ENCODE results near the gene THAP3. TPM values are rescaled to one million over a fixed set of nuclear protein-coding genes. Genes with fewer than 3 reads are reported as not detected.

THAP3 gene
- total RNA-seq, 2 donors from 2014 or later: 13.0 to 22.4 TPM

GRCh38 chr1:6593810-6594209 is 30.9 kb upstream of the THAP3 start:
- Histone ChIP-seq H3K9ac (ENCODE audit: extremely low read depth, low read length, poor library complexity, severe bottlenecking) (no peak overlapping the region), H3K9me3 (ENCODE audit: control insufficient read depth, low read length) (no peaks in the 10 kb centered on the region), H3K4me1 (ENCODE audit: control insufficient read depth, insufficient read depth, low read length) (no peaks in the 10 kb centered on the region), H3K27me3 (ENCODE audit: control insufficient read depth, insufficient read depth, low read length, poor library complexity, severe bottlenecking) (no peaks in the 10 kb centered on the region), H3K4me3 (ENCODE audit: low read length) (no peak overlapping the region), H3K36me3 (ENCODE audit: control insufficient read depth, insufficient read depth, low read length) (peaks cover 65% of the 10 kb centered on the region), H3K27ac (ENCODE audit: low read depth, low read length) (no peak overlapping the region)
- no peak for TF ChIP-seq CTCF (conservative IDR thresholded peaks at IDR 0.05)
- no peaks in the 10 kb centered on the region for H3K9me3 Mint-ChIP-seq
- no peaks in the 10 kb centered on the region for H3K4me1 Mint-ChIP-seq
- no peak for DNase-seq
- WGBS, 2 experiments (ENCODE audit: insufficient coverage in 1 of 2, insufficient read length in 1 of 2): 94 to 98% methylated on average over 14 to 15 of the region's 15 CpGs
- no peak overlapping the region for H3K4me3 Mint-ChIP-seq
- no peak overlapping the region for H3K27ac Mint-ChIP-seq
- no peaks in the 10 kb centered on the region for H3K27me3 Mint-ChIP-seq (ENCODE audit: insufficient read depth)
- peaks cover 45% of the 10 kb centered on the region for H3K36me3 Mint-ChIP-seq (ENCODE audit: low read depth)

- 91 to 94% methylated on average over 11 of the region's 11 CpGs for WGBS, 2 experiments (ENCODE audit: insufficient coverage in 1 of 2, insufficient read length in 1 of 2)
- Histone ChIP-seq H3K4me1 (ENCODE audit: control insufficient read depth, insufficient read depth, low read length) (peaks cover 4% of the 10 kb centered on the region), H3K9ac (ENCODE audit: extremely low read depth, low read length, poor library complexity, severe bottlenecking) (no peak overlapping the region), H3K27me3 (ENCODE audit: control insufficient read depth, insufficient read depth, low read length, poor library complexity, severe bottlenecking) (no peaks in the 10 kb centered on the region), H3K27ac (ENCODE audit: low read depth, low read length) (no peak overlapping the region), H3K36me3 (ENCODE audit: control insufficient read depth, insufficient read depth, low read length) (peaks cover 69% of the 10 kb centered on the region), H3K9me3 (ENCODE audit: control insufficient read depth, low read length) (no peaks in the 10 kb centered on the region), H3K4me3 (ENCODE audit: low read length) (no peak overlapping the region)
- no peak for TF ChIP-seq CTCF (conservative IDR thresholded peaks at IDR 0.05)
- Mint-ChIP-seq H3K4me1 (peaks cover 2% of the 10 kb centered on the region), H3K36me3 (ENCODE audit: low read depth) (peaks cover 38% of the 10 kb centered on the region), H3K27ac (no peak overlapping the region), H3K27me3 (ENCODE audit: insufficient read depth) (no peaks in the 10 kb centered on the region), H3K9me3 (no peaks in the 10 kb centered on the region), H3K4me3 (no peak overlapping the region)
- DNase-seq: peak; percentile 25
These were observed 29.5 kb upstream of the THAP3 start for GRCh38 chr1:6594977-6595740.

GRCh38 chr1:6596351-6596750 is 28.3 kb upstream of the THAP3 start:
- peaks cover 8% of the 10 kb centered on the region for H3K4me1 Mint-ChIP-seq
- Histone ChIP-seq H3K27ac (ENCODE audit: low read depth, low read length) (no peak overlapping the region), H3K4me3 (ENCODE audit: low read length) (no peak overlapping the region), H3K9ac (ENCODE audit: extremely low read depth, low read length, poor library complexity, severe bottlenecking) (no peak overlapping the region), H3K27me3 (ENCODE audit: control insufficient read depth, insufficient read depth, low read length, poor library complexity, severe bottlenecking) (no peaks in the 10 kb centered on the region), H3K9me3 (ENCODE audit: control insufficient read depth, low read length) (no peaks in the 10 kb centered on the region), H3K36me3 (ENCODE audit: control insufficient read depth, insufficient read depth, low read length) (peaks cover 62% of the 10 kb centered on the region), H3K4me1 (ENCODE audit: control insufficient read depth, insufficient read depth, low read length) (peaks cover 4% of the 10 kb centered on the region)
- WGBS, 2 experiments (ENCODE audit: insufficient coverage in 1 of 2, insufficient read length in 1 of 2): 96 to 98% methylated on average over 4 to 7 of the region's 7 CpGs
- no peak for DNase-seq
- H3K9me3 Mint-ChIP-seq: no peaks in the 10 kb centered on the region
- no peaks in the 10 kb centered on the region for H3K27me3 Mint-ChIP-seq (ENCODE audit: insufficient read depth)
- H3K4me3 Mint-ChIP-seq: no peak overlapping the region
- H3K27ac Mint-ChIP-seq: no peak overlapping the region
- peaks cover 34% of the 10 kb centered on the region for H3K36me3 Mint-ChIP-seq (ENCODE audit: low read depth)
- no peak for TF ChIP-seq CTCF (conservative IDR thresholded peaks at IDR 0.05)

Data from endodermal cell (in vitro differentiated cells).